IPS-11a (cell line): ENCODE data around the gene GDF11.

ENCODE experiments used
- H3K4me3 ChIP-seq: one replicate; pipeline ENCODE4 v1.5.1; 2013; ENCODE audit warnings: low read depth, low read length, control low read depth

Gene GDF11

GRCh38 chr12:55722948-55723347 lies 20.0 kb upstream of the GDF11 start:
- H3K4me3 ChIP-seq: no peak overlapping the region

DNA sequence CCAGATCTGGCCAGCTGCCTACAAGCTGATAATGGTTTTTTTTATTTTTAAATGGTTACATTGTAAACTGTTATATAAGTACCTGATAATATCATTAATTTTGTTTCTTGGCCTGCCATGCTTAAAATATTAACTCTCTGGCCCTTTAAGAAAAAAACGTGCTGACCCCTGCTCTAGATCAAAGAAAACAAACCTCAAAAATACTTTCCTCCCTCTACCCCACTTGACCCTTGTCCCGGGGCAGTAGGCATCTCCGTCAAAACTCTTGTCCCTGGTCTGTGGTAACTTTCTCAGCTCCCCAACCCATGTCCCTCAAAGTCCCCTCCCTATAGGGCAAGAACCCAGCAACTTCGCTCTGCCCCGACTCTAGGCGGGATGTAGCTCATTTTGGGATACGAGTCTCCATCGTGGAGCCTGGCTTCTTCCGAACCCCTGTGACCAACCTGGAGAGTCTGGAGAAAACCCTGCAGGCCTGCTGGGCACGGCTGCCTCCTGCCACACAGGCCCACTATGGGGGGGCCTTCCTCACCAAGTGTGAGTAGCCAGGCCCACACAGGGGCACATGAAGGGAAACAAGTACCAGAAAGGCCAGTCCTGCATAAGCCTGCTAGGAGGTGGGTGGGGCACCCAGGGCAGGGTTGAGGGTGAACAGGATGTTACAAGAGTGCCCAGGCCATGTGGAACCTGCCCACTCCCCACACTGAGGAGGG lies 19.3 kb upstream of the GDF11 start:
- no peak overlapping the region for H3K4me3 ChIP-seq

DNA sequence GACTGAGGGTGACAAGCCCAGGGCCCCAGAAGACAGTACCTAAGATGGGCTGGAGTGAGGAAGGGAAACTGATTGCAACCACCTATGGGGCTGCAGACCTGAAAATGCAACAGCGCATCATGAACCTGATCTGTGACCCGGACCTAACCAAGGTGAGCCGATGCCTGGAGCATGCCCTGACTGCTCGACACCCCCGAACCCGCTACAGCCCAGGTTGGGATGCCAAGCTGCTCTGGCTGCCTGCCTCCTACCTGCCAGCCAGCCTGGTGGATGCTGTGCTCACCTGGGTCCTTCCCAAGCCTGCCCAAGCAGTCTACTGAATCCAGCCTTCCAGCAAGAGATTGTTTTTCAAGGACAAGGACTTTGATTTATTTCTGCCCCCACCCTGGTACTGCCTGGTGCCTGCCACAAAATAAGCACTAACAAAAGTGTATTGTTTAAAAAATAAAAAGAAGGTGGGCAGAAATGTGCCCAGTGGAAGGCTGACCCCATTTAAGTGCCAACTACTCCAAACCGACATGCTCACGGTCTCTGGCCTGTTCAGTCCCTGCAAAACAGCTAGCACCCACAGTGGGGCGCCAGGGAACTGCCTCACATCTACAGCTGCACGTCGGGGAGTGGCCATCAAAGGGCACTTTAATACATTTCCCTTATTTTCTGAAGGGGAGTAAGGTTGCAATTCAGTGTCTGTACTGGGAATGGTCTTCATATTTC lies 18.5 kb upstream of the GDF11 start:
- no peak overlapping the region for H3K4me3 ChIP-seq

- H3K4me3 ChIP-seq: no peak overlapping the region
Observed at GRCh38 chr12:55724940-55725309, 18.0 kb upstream of the GDF11 start.

GRCh38 chr12:55725556-55725955 lies 17.4 kb upstream of the GDF11 start:
- H3K4me3 ChIP-seq: no peak overlapping the region

- no peak overlapping the region for H3K4me3 ChIP-seq
Observed at GRCh38 chr12:55726971-55727370, 16.0 kb upstream of the GDF11 start.

- peak overlapping the region; percentile 90 for H3K4me3 ChIP-seq
Observed at GRCh38 chr12:55727643-55728185, 15.2 kb upstream of the GDF11 start.

- H3K4me3 ChIP-seq: peak overlapping the region; percentile 90
Observed at GRCh38 chr12:55728186-55728938, 14.6 kb upstream of the GDF11 start.

DNA sequence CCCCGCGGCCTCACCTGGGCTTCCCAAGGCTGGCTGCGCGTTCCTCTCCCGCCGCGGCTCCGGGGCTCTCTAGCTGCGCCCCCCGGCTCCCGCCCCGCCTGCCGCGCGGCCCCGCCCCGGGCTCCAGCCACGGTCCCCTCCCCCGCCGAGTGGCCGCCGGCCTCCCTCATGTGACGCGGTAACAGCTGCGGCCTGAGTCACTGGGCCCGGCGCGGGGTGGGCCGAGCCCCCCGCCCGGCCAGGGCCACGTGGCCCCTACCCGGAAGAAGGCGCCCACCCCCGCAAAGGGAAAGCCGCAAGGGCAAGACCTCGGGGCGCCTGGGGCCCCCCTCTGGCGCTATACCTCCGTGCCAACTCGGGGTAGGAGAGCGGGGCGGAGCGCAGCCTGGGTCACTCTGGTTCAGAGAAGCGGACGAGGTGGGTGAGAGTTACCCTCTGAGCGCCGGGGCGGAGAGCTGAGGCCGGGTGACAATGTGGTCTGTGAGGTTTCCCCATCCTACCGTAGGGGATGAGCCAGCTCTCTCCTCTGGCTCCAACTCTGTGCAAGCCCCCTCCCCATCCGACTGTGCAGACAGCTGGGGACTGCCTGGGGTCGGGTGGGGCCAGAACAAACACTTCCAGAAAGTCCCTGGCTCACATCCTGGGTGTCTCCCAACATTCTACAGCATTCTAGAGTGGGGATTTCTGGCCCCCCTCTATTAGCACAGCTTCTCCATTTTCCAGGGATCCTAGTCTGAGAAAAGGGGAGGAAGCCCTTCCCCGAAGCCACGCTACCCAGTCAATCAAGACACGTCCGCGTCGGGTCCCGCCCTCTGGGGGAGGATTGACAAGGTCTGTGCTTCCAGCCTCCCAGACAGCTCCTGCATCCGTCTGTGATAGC lies 13.7 kb upstream of the GDF11 start, which contains the start of gene CD63:
Gene CD63 (minus strand): TSS at position 71 of the 880 bp plus-strand sequence. CDS start 668 bp downstream, outside the sequence.
- H3K4me3 ChIP-seq: peak within 1 kb of the TSS; percentile 90

DNA sequence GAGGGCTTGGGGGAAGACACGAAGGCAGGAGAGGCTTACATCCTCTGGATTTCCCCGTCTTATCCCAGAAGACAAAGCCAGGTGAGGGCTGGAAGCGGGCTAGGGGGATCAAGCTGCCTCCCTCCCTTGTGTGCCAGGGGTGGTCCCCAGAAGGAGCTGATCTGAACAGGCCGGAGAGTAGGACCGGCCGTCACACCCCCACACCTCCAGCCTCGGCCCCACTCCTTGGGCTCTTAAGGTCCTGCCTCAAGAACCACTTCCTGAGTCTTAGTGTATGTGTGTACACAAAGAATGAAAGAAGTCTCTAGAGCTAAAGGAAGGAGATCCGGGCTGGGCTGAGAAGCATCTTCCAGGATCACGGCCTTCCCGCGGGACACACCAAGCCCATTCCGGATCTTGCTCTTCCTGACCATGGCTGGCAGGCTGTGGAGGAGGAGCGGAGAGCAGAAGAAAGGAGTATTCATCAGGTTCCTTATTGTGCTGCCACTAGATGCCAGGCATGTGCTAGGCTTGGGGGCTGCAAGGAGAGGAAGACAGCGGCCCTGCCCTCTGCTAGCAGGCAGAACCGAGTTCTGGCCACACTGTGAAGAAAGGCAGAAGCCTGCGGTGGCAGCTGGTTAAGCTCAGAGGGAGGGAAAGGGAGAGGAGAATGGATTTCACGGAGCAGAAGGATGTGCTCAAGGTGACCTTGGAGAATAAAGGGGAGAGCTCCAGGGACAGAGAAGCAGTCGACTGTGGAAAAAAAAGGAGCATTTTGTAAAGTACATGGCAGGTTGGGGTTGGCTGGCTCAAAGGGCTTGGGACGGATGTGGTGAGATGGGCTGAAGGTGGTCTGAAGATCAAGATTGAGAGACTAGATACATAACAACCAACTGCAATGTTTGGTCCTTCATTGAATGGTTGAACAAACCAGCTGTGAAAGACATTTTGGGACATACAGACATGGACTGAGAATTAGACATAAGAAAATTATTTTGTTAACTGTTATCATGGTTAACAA lies 12.8 kb upstream of the GDF11 start:
- H3K4me3 ChIP-seq: peak overlapping the region; percentile 90

- H3K4me3 ChIP-seq: no peak overlapping the region
Observed at GRCh38 chr12:55732288-55732687, 10.6 kb upstream of the GDF11 start.

DNA sequence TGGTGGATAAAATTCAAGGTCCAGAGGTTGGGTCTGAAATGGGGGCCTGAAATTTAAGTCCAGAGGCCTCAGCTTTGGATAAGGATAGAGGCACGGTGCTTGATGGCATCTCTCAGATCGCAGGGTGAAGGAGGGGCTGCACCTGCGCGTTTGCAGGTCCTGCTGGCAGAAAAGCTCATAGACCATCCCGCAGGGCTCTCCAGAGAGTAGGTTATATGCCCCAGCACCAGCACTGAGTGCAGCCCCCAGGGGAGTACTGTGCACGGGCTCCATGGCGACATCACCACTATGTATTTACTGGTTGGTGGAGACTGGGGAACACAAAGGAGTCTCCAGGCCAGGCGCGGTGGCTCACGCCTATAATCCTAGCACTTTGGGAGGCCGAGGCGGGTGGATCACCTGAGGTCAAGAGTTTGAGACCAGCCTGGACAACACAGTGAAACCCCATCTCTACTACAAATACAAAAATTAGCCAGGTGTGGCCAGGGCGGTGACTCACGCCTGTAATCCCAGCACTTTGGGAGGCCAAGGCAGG lies 9.8 kb upstream of the GDF11 start:
- H3K4me3 ChIP-seq: no peak overlapping the region

- no peak overlapping the region for H3K4me3 ChIP-seq
Observed at GRCh38 chr12:55733858-55734257, 9.1 kb upstream of the GDF11 start.

DNA sequence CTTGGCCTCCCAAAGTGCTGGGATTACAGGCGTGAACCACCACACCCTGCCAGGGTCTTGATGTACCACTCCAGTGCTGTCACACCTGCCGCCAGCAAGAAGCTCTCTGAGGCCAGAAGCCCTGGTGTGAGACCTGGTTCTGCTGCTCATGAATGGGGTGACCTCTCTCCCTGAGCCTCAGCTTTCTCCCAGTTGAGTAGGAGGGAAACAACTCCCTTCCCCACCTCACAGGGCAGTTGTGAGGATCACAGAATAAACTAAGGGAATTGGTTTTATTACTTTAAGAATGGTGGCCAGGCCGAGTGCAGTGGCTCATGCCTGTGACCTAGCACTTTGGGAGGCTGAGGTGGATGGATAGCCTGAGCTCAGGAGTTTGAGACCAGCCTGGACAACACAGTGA lies 8.3 kb upstream of the GDF11 start:
- no peak overlapping the region for H3K4me3 ChIP-seq

- H3K4me3 ChIP-seq: no peak overlapping the region
Observed at GRCh38 chr12:55736076-55736475, 6.8 kb upstream of the GDF11 start.

DNA sequence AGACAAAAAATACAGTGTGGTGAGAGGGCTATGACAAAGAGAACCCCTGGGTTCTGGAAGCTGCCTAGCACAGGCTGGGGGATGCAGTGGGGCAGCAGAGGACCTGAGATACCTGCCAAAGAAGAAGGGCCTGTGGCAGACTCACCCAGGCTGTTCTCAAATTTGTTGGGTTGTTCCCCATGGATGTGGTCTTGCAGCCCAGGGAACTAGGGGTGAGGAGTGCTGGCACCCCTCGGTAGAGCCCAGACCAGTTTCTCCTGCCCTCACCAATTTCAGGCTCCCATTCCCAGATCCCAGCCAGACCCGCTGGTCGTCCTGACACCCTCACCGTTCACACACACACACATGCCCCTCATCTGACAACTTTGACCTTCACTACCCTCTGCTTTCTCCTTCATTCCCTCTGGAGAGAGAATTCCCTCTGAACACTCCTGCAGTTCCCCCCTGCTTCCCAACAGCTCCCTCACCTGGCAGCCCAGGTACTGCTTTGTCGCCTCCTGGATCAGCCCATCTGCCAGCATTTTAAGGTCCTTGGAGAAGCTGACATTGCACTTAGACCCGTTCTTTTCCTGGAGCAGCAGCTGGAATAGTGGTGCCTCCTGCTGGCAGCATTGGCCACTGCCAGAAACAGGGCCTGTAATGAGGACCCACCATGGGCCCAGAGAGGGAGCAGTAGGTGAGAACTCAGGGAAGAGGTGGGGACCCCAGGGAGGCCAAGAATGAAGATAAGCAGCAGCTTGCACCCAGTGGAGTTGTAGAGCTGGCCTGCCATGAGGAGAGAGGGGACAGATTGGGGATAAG lies 5.9 kb upstream of the GDF11 start:
- no peak overlapping the region for H3K4me3 ChIP-seq

DNA sequence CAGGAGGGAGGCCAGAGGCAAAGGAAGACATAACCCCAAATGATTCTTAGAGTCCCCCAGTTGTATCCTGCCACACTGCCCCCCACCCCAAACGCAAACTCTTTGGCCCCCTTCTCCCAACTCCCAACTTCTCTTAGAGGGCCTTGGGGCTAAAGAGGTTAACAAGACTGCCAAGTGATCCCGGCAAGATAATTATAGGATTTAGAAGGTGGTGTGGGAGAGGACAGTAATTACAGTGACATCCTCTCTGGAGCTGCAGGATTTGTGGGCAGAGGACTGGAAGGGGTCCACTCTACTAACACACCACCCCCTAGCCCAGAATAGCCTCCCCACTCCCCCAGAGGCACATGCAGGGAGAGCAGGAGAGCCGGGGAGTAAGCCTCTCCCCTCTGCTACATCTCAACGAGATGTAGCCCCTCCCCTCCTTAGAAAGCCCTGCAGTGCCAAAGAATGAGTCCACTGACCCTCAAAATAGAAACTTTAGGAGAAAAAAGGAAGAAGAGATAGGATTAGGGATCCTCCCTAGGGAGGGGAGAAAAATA lies 5.3 kb upstream of the GDF11 start:
- peak overlapping the region; percentile 49 for H3K4me3 ChIP-seq
